ENCODE results near the gene GALNTL6. TPM values are rescaled to one million over a fixed set of nuclear protein-coding genes. Genes with fewer than 3 reads are reported as not detected.

The GALNTL6 gene
- total and polyA plus RNA-seq, 8 donors = 0.15 to 0.87 (median 0.58) TPM; not detected in 3

DNA sequence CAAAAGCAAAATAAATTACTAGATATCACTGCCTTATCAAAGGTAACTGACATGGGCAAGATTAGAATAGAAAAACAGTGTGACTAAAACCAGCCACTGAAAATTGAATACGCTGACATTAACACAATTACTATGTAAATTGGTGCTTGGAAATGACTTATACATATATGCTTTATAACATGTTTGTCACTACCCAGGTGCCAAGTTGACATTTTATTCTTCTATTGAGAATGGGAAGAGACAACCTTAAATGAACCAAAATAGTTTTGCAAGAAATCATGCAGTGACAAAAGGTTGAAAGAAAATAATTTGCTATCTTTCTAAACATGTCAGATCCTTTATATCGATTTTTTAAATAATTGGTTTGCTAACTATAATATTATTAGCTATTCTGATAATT is 510.1 kb downstream of the GALNTL6 start:
- intact Hi-C loops (cut with DNase I; ENCODE audit: low total_unique reads) = no loop called here
- Histone ChIP-seq H3K27me3 (no peaks in the 10 kb centered on the region), H3K4me1 (no peaks in the 10 kb centered on the region), H3K9me3 (no peaks in the 10 kb centered on the region), H3K4me3 (no peak overlapping the region), H3K27ac (no peak overlapping the region), H3K36me3 (no peaks in the 10 kb centered on the region)
- TF ChIP-seq POLR2AphosphoS5 (IDR thresholded peaks at IDR 0.05) = no peak
- TF ChIP-seq, protein P1, sequence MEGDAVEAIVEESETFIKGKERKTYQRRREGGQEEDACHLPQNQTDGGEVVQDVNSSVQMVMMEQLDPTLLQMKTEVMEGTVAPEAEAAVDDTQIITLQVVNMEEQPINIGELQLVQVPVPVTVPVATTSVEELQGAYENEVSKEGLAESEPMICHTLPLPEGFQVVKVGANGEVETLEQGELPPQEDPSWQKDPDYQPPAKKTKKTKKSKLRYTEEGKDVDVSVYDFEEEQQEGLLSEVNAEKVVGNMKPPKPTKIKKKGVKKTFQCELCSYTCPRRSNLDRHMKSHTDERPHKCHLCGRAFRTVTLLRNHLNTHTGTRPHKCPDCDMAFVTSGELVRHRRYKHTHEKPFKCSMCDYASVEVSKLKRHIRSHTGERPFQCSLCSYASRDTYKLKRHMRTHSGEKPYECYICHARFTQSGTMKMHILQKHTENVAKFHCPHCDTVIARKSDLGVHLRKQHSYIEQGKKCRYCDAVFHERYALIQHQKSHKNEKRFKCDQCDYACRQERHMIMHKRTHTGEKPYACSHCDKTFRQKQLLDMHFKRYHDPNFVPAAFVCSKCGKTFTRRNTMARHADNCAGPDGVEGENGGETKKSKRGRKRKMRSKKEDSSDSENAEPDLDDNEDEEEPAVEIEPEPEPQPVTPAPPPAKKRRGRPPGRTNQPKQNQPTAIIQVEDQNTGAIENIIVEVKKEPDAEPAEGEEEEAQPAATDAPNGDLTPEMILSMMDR (IDR thresholded peaks at IDR 0.05) = no peak
- WGBS, 5 donors = 43 to 60% (median 51%) methylated on average over 2 of the region's 2 CpGs
- no peak for DNase-seq

DNA sequence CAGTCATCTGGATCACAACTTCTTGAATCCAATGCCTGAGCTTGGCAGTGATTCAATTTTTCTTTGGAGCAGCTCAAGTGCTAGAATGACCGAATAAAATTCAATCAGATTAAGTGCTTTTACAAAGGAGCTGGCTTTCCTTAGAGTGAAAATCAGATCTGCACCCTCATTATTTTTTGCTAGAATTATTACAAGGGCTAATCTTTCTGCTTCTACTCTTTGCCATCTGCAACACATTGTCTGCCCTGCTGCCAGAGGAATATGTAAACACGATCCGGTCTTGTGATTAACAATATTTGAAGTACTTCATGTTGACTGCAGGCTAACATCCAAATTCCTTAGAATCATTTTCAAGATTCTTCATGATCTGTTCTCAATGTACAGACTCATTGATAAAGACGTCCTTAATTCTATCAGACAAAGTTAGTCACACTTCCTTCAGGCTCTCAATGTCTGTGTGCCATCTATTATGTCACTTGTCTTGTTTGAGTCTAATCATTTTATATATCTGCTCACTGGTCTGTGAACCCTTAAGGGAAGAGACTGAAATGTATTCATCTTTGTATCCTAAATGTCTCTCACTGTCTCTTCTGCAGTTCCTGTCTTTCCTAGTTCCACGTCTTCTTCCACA is 531.2 kb downstream of the GALNTL6 start:
- Histone ChIP-seq H3K9me3 (no peaks in the 10 kb centered on the region), H3K27ac (no peak overlapping the region), H3K36me3 (no peaks in the 10 kb centered on the region), H3K4me1 (peaks cover 0 to 5% (median 0%) of the 10 kb centered on the region in 4 donors), H3K27me3 (no peaks in the 10 kb centered on the region), H3K4me3 (no peak overlapping the region)
- intact Hi-C loops (cut with DNase I; ENCODE audit: low total_unique reads) = no loop called here
- DNase-seq = peak in 1 of 2 donors; percentile 8
- no peak for TF ChIP-seq EP300 (IDR thresholded peaks at IDR 0.05)
- 32 to 48% (median 46%) methylated on average over 5 of the region's 5 CpGs for WGBS, 5 donors

DNA sequence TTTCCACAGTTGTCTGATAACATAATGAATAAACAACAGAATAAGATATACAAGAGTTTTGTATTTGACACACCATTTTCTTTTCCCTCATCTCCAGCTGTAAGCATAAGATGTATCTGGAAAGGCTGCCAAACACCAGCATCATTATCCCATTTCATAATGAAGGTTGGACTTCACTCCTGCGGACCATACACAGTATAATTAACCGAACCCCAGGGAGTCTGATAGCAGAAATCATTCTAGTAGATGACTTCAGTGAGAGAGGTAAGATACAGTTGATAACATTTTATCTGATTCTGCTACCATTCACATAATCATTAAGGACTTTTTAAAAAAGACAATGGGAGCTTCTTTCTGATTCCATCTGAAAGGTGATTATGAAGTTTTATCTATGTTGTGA is 535.2 kb downstream of the GALNTL6 start:
- WGBS, 5 donors = 68 to 89% (median 79%) methylated on average over 2 of the region's 2 CpGs
- no peak for TF ChIP-seq EP300 (IDR thresholded peaks at IDR 0.05)
- no peak for TF ChIP-seq POLR2AphosphoS5 (IDR thresholded peaks at IDR 0.05)
- TF ChIP-seq POLR2A (IDR thresholded peaks at IDR 0.05) = no peak

DNA sequence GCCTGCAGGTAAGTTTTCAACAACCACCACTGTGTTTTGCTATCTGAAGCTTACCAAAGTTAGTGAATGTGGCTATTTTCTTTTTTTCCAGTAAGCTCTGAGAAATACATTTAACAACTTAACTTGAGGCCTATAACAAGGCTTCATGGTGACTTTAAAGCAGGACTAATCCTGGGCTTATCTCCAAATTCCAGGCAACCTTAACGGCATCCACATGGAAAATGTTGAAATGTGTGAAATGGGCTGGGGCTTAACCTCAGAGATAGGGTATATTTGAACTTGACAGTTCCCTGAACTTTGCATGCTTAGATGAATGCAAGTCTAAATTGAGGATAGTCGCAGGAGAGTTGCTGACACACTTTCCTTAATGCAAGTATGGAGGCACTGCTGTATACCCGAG is 539.2 kb downstream of the GALNTL6 start:
- Histone ChIP-seq H3K4me3 (no peak overlapping the region), H3K36me3 (no peaks in the 10 kb centered on the region), H3K27me3 (no peaks in the 10 kb centered on the region), H3K9me3 (no peaks in the 10 kb centered on the region), H3K27ac (no peak overlapping the region), H3K4me1 (no peaks in the 10 kb centered on the region)
- 38 to 56% (median 50%) methylated on average over 3 of the region's 3 CpGs for WGBS, 5 donors
- DNase-seq = no peak
- intact Hi-C loops (cut with DNase I; ENCODE audit: low total_unique reads) = no loop called here
- TF ChIP-seq POLR2AphosphoS5 (IDR thresholded peaks at IDR 0.05) (no peak), POLR2A (IDR thresholded peaks at IDR 0.05) (no peak), EP300 (IDR thresholded peaks at IDR 0.05) (no peak)
- TF ChIP-seq, protein P1 (IDR thresholded peaks at IDR 0.05) = no peak

More for the DNA sequence above, 535.2 kb downstream of the GALNTL6 start:
- intact Hi-C loops (cut with DNase I; ENCODE audit: low total_unique reads) = no loop called here
- H3K27ac ChIP-seq = no peak overlapping the region
- H3K4me3 ChIP-seq = no peak overlapping the region
- no peaks in the 10 kb centered on the region for H3K27me3 ChIP-seq
- H3K4me1 ChIP-seq = peaks cover 0 to 5% (median 0%) of the 10 kb centered on the region in 4 donors
- no peaks in the 10 kb centered on the region for H3K36me3 ChIP-seq
- no peaks in the 10 kb centered on the region for H3K9me3 ChIP-seq
- no peak for DNase-seq

DNA sequence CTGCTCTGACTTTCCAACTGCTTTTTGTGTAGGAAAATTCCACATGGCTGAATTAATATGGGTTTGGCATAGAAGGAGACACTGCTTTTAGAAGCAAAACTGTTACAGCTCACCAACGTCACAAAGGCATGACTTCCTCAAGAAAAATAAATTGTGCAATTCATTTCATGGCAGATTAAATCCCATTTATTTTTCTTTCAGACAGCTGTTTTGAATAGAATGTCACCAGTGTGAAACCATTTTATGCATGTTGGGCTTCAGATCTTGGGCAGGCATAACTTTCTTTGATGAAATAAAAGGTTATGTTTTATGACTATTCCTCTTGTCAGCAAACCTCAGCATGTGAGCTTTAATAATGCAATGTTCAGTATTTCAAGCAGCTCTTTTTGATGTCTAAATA is 542.8 kb downstream of the GALNTL6 start:
- Histone ChIP-seq H3K36me3 (no peaks in the 10 kb centered on the region), H3K27ac (no peak overlapping the region), H3K4me1 (no peaks in the 10 kb centered on the region), H3K9me3 (no peaks in the 10 kb centered on the region), H3K27me3 (no peaks in the 10 kb centered on the region), H3K4me3 (no peak overlapping the region)
- TF ChIP-seq POLR2A (IDR thresholded peaks at IDR 0.05) = no peak
- no peak for TF ChIP-seq EP300 (IDR thresholded peaks at IDR 0.05)
- TF ChIP-seq, protein P1 (IDR thresholded peaks at IDR 0.05) = no peak
- TF ChIP-seq POLR2AphosphoS5 (IDR thresholded peaks at IDR 0.05) = no peak
- intact Hi-C loops (cut with DNase I; ENCODE audit: low total_unique reads) = no loop called here
- peak in 1 of 2 donors; percentile 13 for DNase-seq
- 36 to 60% (median 49%) methylated on average over 1 of the region's 1 CpG for WGBS, 5 donors

All from stomach (tissue), 9 donors.